Endothelial cell of umbilical vein (primary cell): Measurements from ENCODE around the gene EMCN.

Source experiments
- EZH2 ChIP-seq: IDR thresholded peaks from 2 replicates; pipeline ENCODE4 v1.6.1; 2012; ENCODE audit warnings: borderline replicate concordance, low read depth, mild to moderate bottlenecking, moderate library complexity, low read length, inconsistent platforms; ENCODE audit not compliant: severe bottlenecking
- FOS ChIP-seq: IDR thresholded peaks from 2 replicates; pipeline ENCODE4 v1.6.1; 2011; ENCODE audit warnings: mild to moderate bottlenecking, low read length, moderate library complexity, borderline replicate concordance; ENCODE audit not compliant: insufficient read depth
- GATA2 ChIP-seq: IDR thresholded peaks from 2 replicates; pipeline ENCODE4 v1.7.0; 2011; ENCODE audit warnings: low read depth, mild to moderate bottlenecking, moderate library complexity, mixed read lengths, low read length; ENCODE audit not compliant: insufficient read length, insufficient read depth
- JUN ChIP-seq: IDR thresholded peaks from 2 replicates; pipeline ENCODE4 v1.6.1; 2011; ENCODE audit warnings: borderline replicate concordance, low read depth; ENCODE audit not compliant: insufficient read length, insufficient read depth
- MYC ChIP-seq: IDR thresholded peaks from one replicate; pipeline ENCODE4 v1.6.1; 2011; ENCODE audit warnings: mild to moderate bottlenecking, low read depth, low read length
- POLR2A ChIP-seq: IDR thresholded peaks from 2 replicates; pipeline ENCODE4 v1.6.1; 2012; ENCODE audit warnings: low read depth, mild to moderate bottlenecking, control low read depth, low read length
- POLR2AphosphoS5 ChIP-seq: IDR thresholded peaks from 2 replicates; pipeline ENCODE4 v1.6.1; 2012; ENCODE audit warnings: low read depth, mild to moderate bottlenecking, control low read depth, low read length, moderate library complexity; ENCODE audit not compliant: insufficient read depth
- TF ChIP-seq, protein P1 (sequence below), 2 donors: IDR thresholded peaks; 1 replicate in 1 of 2; 2 replicates in 1 of 2; pipeline ENCODE4 v1.5.1; 2011; ENCODE audit warnings: low read length in 2 of 2, mild to moderate bottlenecking in 2 of 2, moderate library complexity in 2 of 2, control low read depth in 1 of 2, inconsistent platforms in 1 of 2, low read depth in 1 of 2; ENCODE audit not compliant: insufficient read depth in 1 of 2; ENCODE audit errors: extremely low read depth in 1 of 2
- TF ChIP-seq, protein P2 (sequence below): IDR thresholded peaks from 2 replicates; pipeline ENCODE4 v1.6.1; 2011; ENCODE audit not compliant: insufficient read depth, insufficient read length

DNA sequence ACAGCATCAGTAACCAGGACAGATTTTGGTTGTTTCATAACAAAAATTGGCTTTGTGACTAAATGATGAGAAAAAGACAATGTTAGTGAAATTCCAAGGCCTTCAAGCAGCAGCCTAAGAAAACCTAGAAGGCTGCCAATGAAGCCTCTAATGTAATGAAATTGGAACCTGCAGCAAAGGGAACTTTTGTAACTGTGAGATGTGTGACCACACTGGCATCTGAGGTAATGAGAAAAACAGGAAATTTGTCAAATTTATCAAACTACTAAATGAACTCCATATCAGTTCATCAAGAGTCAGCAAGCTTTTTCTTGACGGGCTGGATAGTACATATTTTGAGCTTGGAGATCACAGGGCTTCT, 30.4 kb upstream of the EMCN start:
- TF ChIP-seq, protein P1, sequence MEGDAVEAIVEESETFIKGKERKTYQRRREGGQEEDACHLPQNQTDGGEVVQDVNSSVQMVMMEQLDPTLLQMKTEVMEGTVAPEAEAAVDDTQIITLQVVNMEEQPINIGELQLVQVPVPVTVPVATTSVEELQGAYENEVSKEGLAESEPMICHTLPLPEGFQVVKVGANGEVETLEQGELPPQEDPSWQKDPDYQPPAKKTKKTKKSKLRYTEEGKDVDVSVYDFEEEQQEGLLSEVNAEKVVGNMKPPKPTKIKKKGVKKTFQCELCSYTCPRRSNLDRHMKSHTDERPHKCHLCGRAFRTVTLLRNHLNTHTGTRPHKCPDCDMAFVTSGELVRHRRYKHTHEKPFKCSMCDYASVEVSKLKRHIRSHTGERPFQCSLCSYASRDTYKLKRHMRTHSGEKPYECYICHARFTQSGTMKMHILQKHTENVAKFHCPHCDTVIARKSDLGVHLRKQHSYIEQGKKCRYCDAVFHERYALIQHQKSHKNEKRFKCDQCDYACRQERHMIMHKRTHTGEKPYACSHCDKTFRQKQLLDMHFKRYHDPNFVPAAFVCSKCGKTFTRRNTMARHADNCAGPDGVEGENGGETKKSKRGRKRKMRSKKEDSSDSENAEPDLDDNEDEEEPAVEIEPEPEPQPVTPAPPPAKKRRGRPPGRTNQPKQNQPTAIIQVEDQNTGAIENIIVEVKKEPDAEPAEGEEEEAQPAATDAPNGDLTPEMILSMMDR (IDR thresholded peaks at IDR 0.05; ENCODE audit: extremely low read depth in 1 of 2, insufficient read depth in 1 of 2, low read depth in 1 of 2, low read length in 2 of 2): no peak
- TF ChIP-seq POLR2A (no peak), GATA2 (no peak), MYC (no peak), EZH2 (no peak), POLR2AphosphoS5 (no peak), JUN (no peak), FOS (no peak)
- TF ChIP-seq, protein P2, sequence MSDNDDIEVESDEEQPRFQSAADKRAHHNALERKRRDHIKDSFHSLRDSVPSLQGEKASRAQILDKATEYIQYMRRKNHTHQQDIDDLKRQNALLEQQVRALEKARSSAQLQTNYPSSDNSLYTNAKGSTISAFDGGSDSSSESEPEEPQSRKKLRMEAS: no peak
